Measurements from ENCODE around the gene OBP2B. TPM values are rescaled to one million over a fixed set of nuclear protein-coding genes. Genes with fewer than 3 reads are reported as not detected.
"Not testable (repeated sequence)": the region's sequence is repeated elsewhere in the genome, so short reads cannot be mapped to it uniquely, and the experiment has no call there.

Gene OBP2B
- polyA plus RNA-seq, 3 donors: not detected

GRCh38 chr9:133205996-133206931 lies 2.8 kb downstream of the OBP2B start:
- intact Hi-C loops (cut with micrococcal nuclease): no loop called here
- Mint-ChIP-seq H3K4me3 (no peak overlapping the region), H3K27ac (no peak overlapping the region), H3K27me3 (ENCODE audit: low read depth in 3 of 3) (peaks cover 0 to 6% (median 2%) of the 10 kb centered on the region in 3 donors), H3K4me1 (no peaks in the 10 kb centered on the region), H3K9me3 (peaks cover 0 to 4% (median 0%) of the 10 kb centered on the region in 7 donors), H3K36me3 (no peaks in the 10 kb centered on the region)
- no peak for TF ChIP-seq CTCF (IDR thresholded peaks at IDR 0.05)
- Histone ChIP-seq H2AFZ (ENCODE audit: insufficient read depth, low read depth, low read length, poor library complexity, severe bottlenecking) (no peak overlapping the region), H3K36me3 (replicated peaks in 1 of 2; ENCODE audit: control insufficient read depth in 1 of 2, insufficient read depth in 2 of 2, low read length in 2 of 2) (no peaks in the 10 kb centered on the region), H3K4me1 (ENCODE audit: control insufficient read depth in 1 of 2, insufficient read depth in 2 of 2, low read length in 2 of 2) (no peaks in the 10 kb centered on the region), H4K20me1 (ENCODE audit: insufficient read depth, low read length) (no peaks in the 10 kb centered on the region), H3K79me2 (ENCODE audit: insufficient read depth, low read length) (no peaks in the 10 kb centered on the region), H3K27ac (ENCODE audit: low read depth in 1 of 2, low read length in 2 of 2) (no peak overlapping the region), H3K27me3 (ENCODE audit: control insufficient read depth in 2 of 2, insufficient read depth in 2 of 2, low read length in 2 of 2) (no peaks in the 10 kb centered on the region), H3K4me2 (replicated peaks; ENCODE audit: extremely low read depth, low read length, poor library complexity, severe bottlenecking) (no peak overlapping the region), H3K9me3 (replicated peaks in 1 of 2; ENCODE audit: control insufficient read depth in 1 of 2, insufficient read depth in 1 of 2, low read length in 2 of 2) (no peaks in the 10 kb centered on the region), H3K4me3 (replicated peaks in 1 of 3; ENCODE audit: low read depth in 2 of 3, low read length in 3 of 3) (no peak overlapping the region), H3K9ac (ENCODE audit: insufficient read depth, low read length, poor library complexity, severe bottlenecking) (no peak overlapping the region)
- 83% methylated on average over 26 of the region's 35 CpGs for WGBS (ENCODE audit: insufficient coverage)
- DNase-seq: no peak

GRCh38 chr9:133205481-133205887 lies 3.6 kb downstream of the OBP2B start:
- H2AFZ ChIP-seq (ENCODE audit: insufficient read depth, low read depth, low read length, poor library complexity, severe bottlenecking); DNase-seq; intact Hi-C loops (cut with micrococcal nuclease); H3K27ac ChIP-seq (ENCODE audit: low read depth in 1 of 2, low read length in 2 of 2); H3K4me1 Mint-ChIP-seq; H3K27me3 ChIP-seq (ENCODE audit: control insufficient read depth in 2 of 2, insufficient read depth in 2 of 2, low read length in 2 of 2); H3K27me3 Mint-ChIP-seq (ENCODE audit: low read depth in 3 of 3); H3K9me3 ChIP-seq (replicated peaks in 1 of 2; ENCODE audit: control insufficient read depth in 1 of 2, insufficient read depth in 1 of 2, low read length in 2 of 2); H3K79me2 ChIP-seq (ENCODE audit: insufficient read depth, low read length); H3K36me3 ChIP-seq (replicated peaks in 1 of 2; ENCODE audit: control insufficient read depth in 1 of 2, insufficient read depth in 2 of 2, low read length in 2 of 2); H4K20me1 ChIP-seq (ENCODE audit: insufficient read depth, low read length); H3K4me2 ChIP-seq (replicated peaks; ENCODE audit: extremely low read depth, low read length, poor library complexity, severe bottlenecking); H3K4me1 ChIP-seq (ENCODE audit: control insufficient read depth in 1 of 2, insufficient read depth in 2 of 2, low read length in 2 of 2); H3K36me3 Mint-ChIP-seq; H3K27ac Mint-ChIP-seq; H3K9ac ChIP-seq (ENCODE audit: insufficient read depth, low read length, poor library complexity, severe bottlenecking); H3K4me3 Mint-ChIP-seq; H3K4me3 ChIP-seq (replicated peaks in 1 of 3; ENCODE audit: low read depth in 2 of 3, low read length in 3 of 3); H3K9me3 Mint-ChIP-seq: not testable (repeated sequence)
- 87% methylated on average over 12 of the region's 14 CpGs for WGBS (ENCODE audit: insufficient coverage)
